ENCODE results near the gene AZIN2.
A peak's percentile ranks its signal among the peaks of the same experiment; 100 is the strongest.
"Not testable (repeated sequence)": the region's sequence is repeated elsewhere in the genome, so short reads cannot be mapped to it uniquely, and the experiment has no call there.

AZIN2 gene

GRCh38 chr1:33094486-33094885 is 13.5 kb downstream of the AZIN2 start:
- DNase-seq (ENCODE audit: insufficient read length, low spot score) (no peak), FAIRE-seq (no peak)
- TF ChIP-seq POLR2A (IDR thresholded peaks at IDR 0.05; ENCODE audit: low read depth, low read length), result no peak

- TF ChIP-seq POLR2A (IDR thresholded peaks at IDR 0.05; ENCODE audit: low read depth, low read length), result no peak
- peak; percentile 27 for FAIRE-seq
- DNase-seq (ENCODE audit: insufficient read length, low spot score), result no peak
Measured at GRCh38 chr1:33094971-33095604, 14.1 kb downstream of the AZIN2 start.

GRCh38 chr1:33096363-33097005 is 15.5 kb downstream of the AZIN2 start:
- FAIRE-seq (no peak), DNase-seq (ENCODE audit: insufficient read length, low spot score) (no peak)
- TF ChIP-seq POLR2A (IDR thresholded peaks at IDR 0.05; ENCODE audit: low read depth, low read length), result no peak

GRCh38 chr1:33097137-33097611 is 16.2 kb downstream of the AZIN2 start:
- FAIRE-seq (no peak), DNase-seq (ENCODE audit: insufficient read length, low spot score) (no peak)
- no peak for TF ChIP-seq POLR2A (IDR thresholded peaks at IDR 0.05; ENCODE audit: low read depth, low read length)

GRCh38 chr1:33097762-33098161 is 16.8 kb downstream of the AZIN2 start:
- FAIRE-seq (no peak), DNase-seq (ENCODE audit: insufficient read length, low spot score) (no peak)
- no peak for TF ChIP-seq POLR2A (IDR thresholded peaks at IDR 0.05; ENCODE audit: low read depth, low read length)

GRCh38 chr1:33098371-33098770 is 17.4 kb downstream of the AZIN2 start:
- no peak for DNase-seq (ENCODE audit: insufficient read length, low spot score)
- no peak for FAIRE-seq
- TF ChIP-seq POLR2A (IDR thresholded peaks at IDR 0.05; ENCODE audit: low read depth, low read length), result no peak

GRCh38 chr1:33099290-33100118 is 18.6 kb downstream of the AZIN2 start:
- peak; percentile 85 for DNase-seq (ENCODE audit: insufficient read length, low spot score)
- no peak for TF ChIP-seq POLR2A (IDR thresholded peaks at IDR 0.05; ENCODE audit: low read depth, low read length)
- peak; percentile 97 for FAIRE-seq

- not testable (repeated sequence) for FAIRE-seq; DNase-seq (ENCODE audit: insufficient read length, low spot score)
Measured at GRCh38 chr1:33100119-33100415, 19.1 kb downstream of the AZIN2 start.

- TF ChIP-seq POLR2A (IDR thresholded peaks at IDR 0.05; ENCODE audit: low read depth, low read length), result no peak
- DNase-seq (ENCODE audit: insufficient read length, low spot score) (no peak), FAIRE-seq (no peak)
Measured at GRCh38 chr1:33110477-33110876, 29.5 kb downstream of the AZIN2 start.

GRCh38 chr1:33111965-33112364 is 31.0 kb downstream of the AZIN2 start:
- FAIRE-seq, result peak; percentile 84
- TF ChIP-seq POLR2A (IDR thresholded peaks at IDR 0.05; ENCODE audit: low read depth, low read length), result no peak
- DNase-seq (ENCODE audit: insufficient read length, low spot score), result no peak

- TF ChIP-seq POLR2A (IDR thresholded peaks at IDR 0.05; ENCODE audit: low read depth, low read length), result no peak
- FAIRE-seq (no peak), DNase-seq (ENCODE audit: insufficient read length, low spot score) (no peak)
Measured at GRCh38 chr1:33117440-33118085, 36.6 kb downstream of the AZIN2 start.

- FAIRE-seq (no peak), DNase-seq (ENCODE audit: insufficient read length, low spot score) (no peak)
- no peak for TF ChIP-seq POLR2A (IDR thresholded peaks at IDR 0.05; ENCODE audit: low read depth, low read length)
Measured at GRCh38 chr1:33118274-33118673, 37.3 kb downstream of the AZIN2 start.

- no peak for TF ChIP-seq POLR2A (IDR thresholded peaks at IDR 0.05; ENCODE audit: low read depth, low read length)
- no peak for FAIRE-seq
- DNase-seq (ENCODE audit: insufficient read length, low spot score), result no peak
Measured at GRCh38 chr1:33119050-33119449, 38.1 kb downstream of the AZIN2 start.

- no peak for DNase-seq (ENCODE audit: insufficient read length, low spot score)
- no peak for FAIRE-seq
- TF ChIP-seq POLR2A (IDR thresholded peaks at IDR 0.05; ENCODE audit: low read depth, low read length), result no peak
Measured at GRCh38 chr1:33119532-33120217, 38.7 kb downstream of the AZIN2 start.

Data from H54 (cell line).